Measurements from ENCODE around the gene CDK5. TPM values are rescaled to one million over a fixed set of nuclear protein-coding genes. Genes with fewer than 3 reads are reported as not detected.

Gene CDK5
- total RNA-seq, 4 donors from 2014 or later = 3.8 to 12.9 (median 8.6) TPM

GRCh38 chr7:151006590-151007300 lies 51.0 kb downstream of the CDK5 start:
- TF ChIP-seq CTCF (IDR thresholded peaks at IDR 0.05) = no peak
- no peak for TF ChIP-seq POLR2A (IDR thresholded peaks at IDR 0.05)
- intact Hi-C loops (cut with DNase I) = no loop called here
- DNase-seq = no peak
- Histone ChIP-seq H3K9me3 (no peaks in the 10 kb centered on the region), H3K4me1 (peaks cover 3 to 52% (median 26%) of the 10 kb centered on the region in 3 donors), H3K27me3 (peaks cover 0 to 50% (median 0%) of the 10 kb centered on the region in 4 donors), H3K36me3 (no peaks in the 10 kb centered on the region), H3K4me3 (no peak overlapping the region), H3K27ac (peak overlapping the region in 2 of 4 donors; percentile 26 to 28)
- 50 to 76% methylated on average over 1 to 15 of the region's 23 CpGs for whole genome bisulfite sequencing, 2 donors

GRCh38 chr7:151005566-151005965 lies 52.1 kb downstream of the CDK5 start:
- intact Hi-C loops (cut with DNase I) = no loop called here
- Histone ChIP-seq H3K4me3 (no peak overlapping the region), H3K36me3 (no peaks in the 10 kb centered on the region), H3K4me1 (peaks cover 1 to 41% (median 23%) of the 10 kb centered on the region in 3 donors), H3K9me3 (no peaks in the 10 kb centered on the region), H3K27me3 (peaks cover 0 to 39% (median 0%) of the 10 kb centered on the region in 4 donors), H3K27ac (no peak overlapping the region)
- WGBS, 2 donors = 83 to 89% methylated on average over 6 to 7 of the region's 9 CpGs
- TF ChIP-seq POLR2A (IDR thresholded peaks at IDR 0.05) (no peak), CTCF (IDR thresholded peaks at IDR 0.05) (no peak)
- no peak for DNase-seq

Other genes starting within 250 kb of the CDK5 start
- 1 to 10 TPM in 2 of 4 donors, under 1 TPM in 2; 0.26 to 4.4 (median 1.4) TPM for gene AOC1, start 205.4 kb downstream of the CDK5 start, total RNA-seq
- 1 to 10 TPM in 1 of 4 donors, under 1 TPM in 3; 0.19 to 2.5 (median 0.72) TPM for gene KCNH2, start 79.6 kb downstream of the CDK5 start, total RNA-seq
- gene NOS3, start 66.9 kb downstream of the CDK5 start, total RNA-seq = 1 to 10 TPM; 1.4 to 3.2 (median 2.2) TPM
- 10 to 100 TPM in 2 of 4 donors, 1 to 10 TPM in 2; 1.5 to 45.2 (median 12.8) TPM for gene ATG9B, start 33.4 kb downstream of the CDK5 start, total RNA-seq
- gene ABCB8, start 29.4 kb downstream of the CDK5 start, total RNA-seq = 10 to 100 TPM; 23.1 to 41.0 (median 26.1) TPM
- gene ASIC3, start 9.4 kb downstream of the CDK5 start, total RNA-seq = under 1 TPM in 2 of 4 donors, not detected in 2; 0.40 to 0.95 TPM
- gene SLC4A2, start 1.7 kb upstream of the CDK5 start, total RNA-seq = 10 to 100 TPM; 39.8 to 53.7 (median 45.0) TPM
- 10 to 100 TPM; 43.0 to 83.6 (median 75.9) TPM for gene FASTK, start 22.9 kb upstream of the CDK5 start, total RNA-seq
- gene TMUB1, start 25.6 kb upstream of the CDK5 start, total RNA-seq = 10 to 100 TPM; 28.4 to 51.0 (median 35.2) TPM
- 100 to 1,000 TPM in 1 of 4 donors, 10 to 100 TPM in 3; 68.6 to 100 (median 72.2) TPM for gene AGAP3, start 28.6 kb upstream of the CDK5 start, total RNA-seq
- gene GBX1, start 109.8 kb upstream of the CDK5 start, total RNA-seq = not detected
- gene ASB10, start 129.4 kb upstream of the CDK5 start, total RNA-seq = not detected
- not detected for gene H2BK1, start 152.6 kb upstream of the CDK5 start, total RNA-seq
- 10 to 100 TPM; 27.0 to 44.7 (median 40.5) TPM for gene ABCF2, start 169.3 kb upstream of the CDK5 start, total RNA-seq
- 10 to 100 TPM; 21.8 to 23.5 (median 22.3) TPM for gene CHPF2, start 174.6 kb upstream of the CDK5 start, total RNA-seq
- gene SMARCD3, start 190.8 kb upstream of the CDK5 start, total RNA-seq = 10 to 100 TPM in 1 of 4 donors, 1 to 10 TPM in 3; 2.5 to 11.6 (median 6.3) TPM

All from esophagus squamous epithelium (tissue), 5 donors.